Hypothalamus (tissue), 51 donors: ENCODE measurements around the gene SETBP1.

Experiments
- DNase-seq, 51 donors: peaks; one replicate each; lab custom pipeline; 2025; lab: John Stamatoyannopoulos, UW

The SETBP1 gene

DNA sequence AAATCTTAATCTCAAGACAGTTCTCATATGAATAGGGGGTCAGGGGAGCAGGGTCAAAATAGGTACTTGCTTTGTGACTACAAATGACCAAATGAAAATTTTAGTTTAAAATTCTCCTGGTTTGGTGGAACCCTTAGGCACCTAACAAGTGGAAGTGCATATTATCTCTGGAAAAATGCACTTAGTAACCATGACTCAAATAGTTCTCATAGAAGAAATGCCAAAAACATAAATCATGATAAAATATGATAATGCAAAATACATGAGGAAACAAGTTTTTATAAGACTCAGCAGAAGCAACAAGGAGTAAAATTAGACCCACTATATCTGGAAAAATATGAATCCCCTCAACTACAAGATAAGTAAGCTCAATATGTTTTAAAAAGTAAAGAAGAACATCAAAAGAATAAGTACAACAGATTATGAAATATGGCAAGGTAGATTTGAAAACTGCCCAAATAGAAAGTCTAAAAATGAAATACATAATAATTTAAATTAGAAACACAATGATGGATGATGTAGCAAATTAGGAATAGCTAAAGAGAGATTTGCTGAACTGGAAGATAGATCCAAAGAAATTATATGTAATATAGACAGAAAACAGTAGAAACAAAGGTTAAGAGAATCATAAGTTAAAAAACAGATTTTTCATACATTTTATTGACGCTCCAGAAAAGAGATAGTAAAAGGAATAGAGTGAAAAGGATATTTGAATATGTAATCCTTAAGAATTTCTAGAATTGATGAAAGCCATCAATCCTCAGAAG lies 308.3 kb downstream of the SETBP1 start:
- no peak for DNase-seq

DNA sequence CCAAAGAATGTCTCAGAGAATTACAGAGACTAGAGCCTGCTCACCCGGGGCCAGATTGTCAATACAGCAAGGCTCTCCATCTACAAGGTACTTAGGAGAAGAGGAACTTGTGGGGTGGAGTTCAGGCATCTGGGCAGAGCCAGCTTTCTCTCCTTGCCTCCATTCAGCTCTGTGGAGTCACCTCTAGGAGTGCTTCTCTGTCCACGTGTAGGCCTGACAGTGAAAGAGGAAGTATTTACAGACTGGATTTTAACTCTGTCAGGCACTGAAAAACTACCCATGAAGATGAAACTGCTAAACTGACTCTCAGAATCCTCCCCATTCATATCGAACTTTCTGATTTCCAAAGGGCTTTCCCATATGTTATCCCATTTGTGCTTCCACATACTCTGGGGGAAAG lies 315.6 kb downstream of the SETBP1 start:
- DNase-seq, result no peak

DNA sequence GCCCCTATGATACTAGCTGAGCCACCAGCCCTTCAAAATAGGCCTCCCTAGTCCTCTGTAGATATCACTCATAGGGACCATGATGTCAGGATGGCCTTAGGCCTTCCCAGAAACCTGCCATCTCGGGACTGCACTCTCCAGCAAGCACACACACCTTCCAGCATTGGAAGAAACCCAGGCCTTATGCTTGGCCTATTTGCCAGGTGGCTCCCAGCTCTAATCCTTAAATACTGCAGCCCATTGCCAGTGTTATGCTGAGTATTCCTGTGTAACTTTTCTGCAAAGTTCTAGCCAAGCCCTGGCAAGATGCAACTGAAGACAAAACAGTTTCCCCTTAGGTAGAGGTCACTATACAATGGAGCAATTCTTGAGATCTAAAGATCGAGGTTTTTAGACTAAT lies 316.5 kb downstream of the SETBP1 start:
- no peak for DNase-seq

DNA sequence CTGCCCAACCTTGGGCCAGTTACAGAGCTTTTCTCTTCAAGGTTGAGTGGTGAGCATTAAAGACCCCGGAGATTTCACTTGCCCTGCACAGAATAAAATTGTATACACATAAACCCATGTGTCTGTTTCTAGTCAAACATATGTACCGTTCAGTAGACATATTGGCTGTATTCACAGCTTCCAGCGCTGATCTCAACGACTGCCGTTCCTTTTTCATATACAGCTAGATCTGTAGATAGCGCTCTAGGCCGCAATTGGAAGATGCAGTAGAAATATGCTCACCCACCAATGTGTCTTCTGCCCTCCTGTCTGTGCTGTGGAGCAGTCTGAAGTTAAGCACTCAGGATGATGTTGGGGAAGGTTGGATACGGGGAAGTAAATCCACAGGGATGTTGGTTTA lies 317.7 kb downstream of the SETBP1 start:
- DNase-seq, result no peak

DNA sequence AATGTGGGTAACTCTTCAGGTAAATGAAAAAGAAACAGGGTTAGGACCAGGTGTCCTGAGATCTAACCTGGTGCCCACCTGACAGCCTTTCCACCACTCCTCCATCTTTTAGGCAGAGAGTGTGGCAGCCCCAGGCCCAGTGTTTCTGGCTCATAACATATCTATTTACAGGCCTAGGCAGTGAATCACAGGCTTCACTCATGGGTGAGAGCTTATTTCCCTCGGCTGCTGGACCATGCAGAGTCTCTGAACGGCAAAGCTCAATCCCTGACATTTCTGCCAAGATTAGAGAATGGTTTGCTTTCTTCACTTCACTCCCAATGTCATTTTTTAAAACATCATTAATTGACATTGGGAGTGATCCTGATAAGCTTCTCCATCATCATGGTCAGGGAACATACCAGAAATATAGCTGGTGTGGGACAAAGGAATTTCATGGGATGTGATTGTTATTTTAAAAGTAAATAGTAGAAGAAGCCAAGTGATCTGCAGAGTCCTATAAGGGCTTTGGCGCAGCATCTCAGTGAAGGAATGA lies 323.9 kb downstream of the SETBP1 start:
- DNase-seq, result no peak

DNA sequence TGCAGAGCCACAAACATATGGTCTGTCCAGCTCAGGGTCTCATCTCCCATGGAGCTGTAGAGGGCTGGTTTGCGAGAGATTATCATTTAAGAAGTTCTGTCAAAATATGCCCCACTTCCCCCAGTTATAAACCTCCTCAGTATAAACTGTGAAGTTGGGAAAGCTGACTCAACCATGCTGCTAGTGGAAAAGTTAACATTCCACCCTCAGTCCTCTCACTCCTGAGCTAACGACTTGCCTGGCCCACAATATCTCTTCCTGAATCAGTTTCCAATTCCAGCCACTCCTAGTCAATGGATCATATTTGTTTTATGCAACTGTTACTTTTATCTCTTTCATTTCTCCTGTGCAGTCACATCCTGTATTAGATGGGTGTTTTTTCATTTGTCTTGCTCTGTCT lies 326.2 kb downstream of the SETBP1 start:
- no peak for DNase-seq

DNA sequence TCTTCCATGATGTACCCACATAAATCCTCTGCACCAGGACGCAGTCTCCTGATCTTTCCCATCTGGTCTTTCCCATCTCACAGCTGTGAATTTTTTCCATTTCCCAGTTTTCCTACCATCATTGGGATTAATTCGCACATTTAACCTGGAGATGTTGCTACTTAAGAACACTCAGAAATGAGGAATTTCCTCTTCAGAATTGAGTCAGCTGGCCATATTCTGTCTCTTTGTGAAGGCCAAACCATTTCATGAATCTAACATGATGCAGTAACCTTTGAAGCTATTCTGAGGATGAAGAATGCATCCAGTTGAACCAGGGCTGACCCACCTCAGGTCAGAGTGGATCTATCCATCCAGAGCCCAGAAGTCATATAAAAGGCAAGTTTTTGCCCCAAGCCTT lies 326.8 kb downstream of the SETBP1 start:
- no peak for DNase-seq

DNA sequence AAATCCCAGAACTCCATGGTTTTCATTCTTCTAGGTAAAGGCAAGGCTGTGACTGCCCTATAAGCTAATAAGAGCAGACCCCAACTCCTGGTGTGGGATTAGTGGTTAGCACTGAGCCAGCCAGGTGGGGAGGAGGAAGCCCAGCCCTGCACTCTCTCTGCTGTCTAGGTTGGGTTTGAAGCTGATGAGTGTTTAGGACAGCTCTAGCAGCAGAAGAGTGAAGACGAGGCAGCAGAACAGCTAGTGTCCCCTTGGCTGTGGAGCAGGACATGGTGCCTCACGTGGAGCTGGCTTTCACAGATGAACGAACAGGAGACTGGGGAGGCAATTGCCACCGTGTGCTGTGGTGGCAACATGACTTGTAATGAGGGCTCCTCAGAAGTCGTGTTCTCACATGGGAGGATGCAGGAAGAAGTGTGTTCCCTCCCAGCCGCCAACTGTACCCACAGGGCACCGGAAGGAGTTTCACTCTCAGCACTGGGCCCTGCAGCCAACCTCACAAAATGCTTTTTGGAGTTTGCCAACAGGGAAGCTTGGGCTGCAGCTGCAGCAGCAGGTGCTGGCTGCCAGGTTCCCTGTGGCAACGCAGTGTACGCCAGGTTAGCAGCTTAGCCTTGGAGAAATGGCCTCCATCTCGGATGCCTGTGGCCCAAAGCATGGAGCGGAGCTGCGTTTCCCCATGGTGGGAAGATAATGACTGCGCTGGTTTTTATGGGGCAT lies 328.2 kb downstream of the SETBP1 start:
- no peak for DNase-seq

DNA sequence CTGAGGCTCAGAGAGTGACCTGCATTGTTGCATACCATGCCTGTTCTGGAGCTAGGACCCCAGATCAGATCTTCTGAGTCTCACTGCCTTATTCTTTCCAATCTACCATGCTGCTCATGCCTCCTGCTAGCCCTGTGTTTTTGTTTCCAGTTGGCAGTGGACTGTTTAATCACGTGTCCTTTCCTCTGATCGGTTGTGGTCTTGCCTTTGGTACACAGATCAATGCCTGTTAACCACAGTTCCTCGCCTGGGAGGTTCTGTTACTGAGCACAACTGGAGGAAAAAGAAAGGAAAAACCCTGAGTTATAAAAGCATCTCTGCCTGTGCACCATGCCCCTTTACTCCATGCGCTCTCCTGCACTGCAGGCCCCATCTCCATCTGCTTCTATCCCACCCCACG lies 329.1 kb downstream of the SETBP1 start:
- no peak for DNase-seq

DNA sequence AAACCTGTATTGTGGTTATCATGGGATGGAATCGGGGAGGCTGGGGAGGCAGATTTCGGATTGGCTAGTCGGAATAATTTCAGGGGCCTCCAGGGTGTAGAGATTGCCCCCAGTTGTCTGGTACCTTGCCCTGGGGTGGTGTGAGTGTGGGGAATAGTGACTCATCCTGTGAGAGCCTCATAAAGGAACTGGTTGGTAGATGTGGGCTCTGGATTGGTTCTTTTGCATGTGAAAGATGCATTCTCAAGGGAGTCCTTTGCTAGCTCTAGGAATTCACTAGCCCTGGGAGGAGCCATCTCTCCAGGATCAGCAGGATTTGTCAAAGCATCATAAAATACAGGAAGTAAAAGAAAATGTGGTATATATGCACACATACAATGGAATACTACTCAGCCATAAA lies 331.6 kb downstream of the SETBP1 start:
- DNase-seq, result no peak

DNA sequence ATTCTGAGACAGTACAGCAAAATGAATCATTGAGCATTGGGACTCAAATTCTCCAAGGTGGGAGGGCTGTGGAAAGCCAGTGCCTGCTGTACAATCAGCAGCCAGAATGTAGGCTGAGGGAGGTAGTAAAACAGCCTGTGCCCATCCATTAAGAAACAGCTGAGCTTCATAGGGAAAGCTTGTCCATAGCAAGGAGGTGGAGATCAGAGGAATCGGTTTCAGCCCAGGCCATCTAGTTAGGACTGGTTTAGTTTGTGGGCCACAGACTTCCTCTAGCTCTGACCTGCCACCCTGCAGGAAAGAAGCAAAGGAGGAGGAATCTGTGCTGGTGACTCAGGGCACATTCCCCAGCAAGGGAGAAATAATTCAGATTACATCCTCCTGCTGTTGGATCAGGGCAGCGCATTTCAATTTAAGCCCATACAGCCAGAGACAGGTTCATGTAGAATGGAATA lies 333.4 kb downstream of the SETBP1 start:
- peak in 4 of 51 donors; percentile 13 to 27 (median 16) for DNase-seq

DNA sequence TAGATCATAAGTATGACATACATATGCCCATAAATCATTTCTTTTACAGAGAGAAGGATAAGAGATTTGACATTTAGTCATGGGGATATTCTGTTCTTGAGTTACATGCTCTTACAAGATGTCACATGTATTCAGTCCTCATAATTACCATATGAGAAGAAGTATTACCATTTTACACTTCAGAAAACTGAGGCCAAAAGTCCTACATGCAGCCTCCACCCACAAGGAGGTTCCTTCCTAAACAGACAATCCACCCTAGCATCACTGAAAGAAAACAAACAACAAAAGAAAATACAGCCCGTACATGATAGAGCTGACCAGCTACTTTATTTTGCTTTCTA lies 335.1 kb downstream of the SETBP1 start:
- DNase-seq, result peak in 1 of 51 donors; percentile 56

DNA sequence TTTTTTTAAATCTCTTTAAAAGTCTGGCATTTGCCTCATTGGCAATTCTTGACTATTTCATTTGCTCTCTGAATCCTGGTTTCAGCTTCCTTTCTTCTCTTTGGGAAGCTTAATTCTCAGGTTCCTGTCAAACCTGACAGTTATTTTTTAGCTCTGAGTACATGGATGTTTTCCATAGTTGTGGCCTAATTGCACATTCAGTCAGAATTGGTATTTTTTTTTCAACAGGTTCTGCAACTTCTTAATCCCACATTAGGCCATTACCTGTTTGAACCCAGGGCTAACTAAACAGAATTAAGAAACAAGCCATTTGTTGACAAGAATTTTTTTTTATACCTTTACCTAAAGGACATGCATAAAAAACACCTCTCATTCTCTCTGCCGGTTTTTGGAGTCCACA lies 338.8 kb downstream of the SETBP1 start:
- no peak for DNase-seq

DNA sequence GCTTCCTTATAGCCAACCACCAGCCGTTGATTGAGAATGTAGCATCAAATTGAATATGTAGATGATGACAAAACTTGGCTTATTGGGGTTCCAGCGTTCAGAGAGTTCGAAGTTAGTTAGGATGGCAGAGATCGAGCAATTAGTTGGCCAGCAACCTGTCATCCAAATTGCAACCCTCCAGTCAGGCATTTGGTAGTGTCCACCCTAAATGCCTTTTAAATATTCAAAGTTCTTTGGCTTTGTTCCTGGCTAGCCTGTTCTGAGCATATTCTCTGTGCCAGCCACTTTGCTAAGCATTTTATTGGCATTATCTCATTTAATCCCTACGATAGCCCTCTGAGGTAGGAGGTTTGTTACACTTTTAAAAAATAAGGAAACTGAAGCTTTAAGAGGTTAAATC lies 342.8 kb downstream of the SETBP1 start:
- no peak for DNase-seq

DNA sequence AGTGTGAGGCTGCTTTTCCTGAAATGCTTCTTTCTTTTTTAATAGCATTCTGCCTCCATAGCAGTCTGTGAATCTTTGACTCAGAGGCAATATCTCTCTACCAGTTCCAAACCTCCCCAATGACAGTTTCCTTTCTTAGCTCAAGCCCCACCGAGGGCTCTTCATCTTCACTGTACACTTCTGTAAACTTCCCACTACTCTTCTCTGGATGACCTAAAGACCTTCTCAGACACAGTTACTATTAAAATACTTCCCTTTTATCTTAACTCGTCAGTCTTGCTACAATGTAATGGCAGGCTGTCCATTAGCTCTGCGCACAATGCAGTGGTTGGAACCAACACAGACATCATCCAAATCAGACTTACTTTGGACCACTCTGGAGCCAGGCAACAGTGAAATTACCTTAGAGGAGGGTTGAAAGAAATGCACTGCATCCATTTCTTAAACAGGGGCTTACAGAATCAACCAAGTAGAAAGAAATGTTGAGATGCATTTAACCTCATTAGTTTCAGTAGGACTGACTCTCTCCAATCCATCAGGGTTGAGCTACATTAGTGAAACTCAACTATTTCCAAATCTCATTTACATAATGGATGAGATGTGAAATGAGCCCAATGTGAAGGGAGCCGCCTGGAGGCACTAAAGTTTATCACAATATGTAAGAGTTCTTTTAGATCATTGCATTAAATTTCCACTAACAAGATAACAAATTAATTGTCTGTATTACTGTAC lies 343.8 kb downstream of the SETBP1 start:
- no peak for DNase-seq

DNA sequence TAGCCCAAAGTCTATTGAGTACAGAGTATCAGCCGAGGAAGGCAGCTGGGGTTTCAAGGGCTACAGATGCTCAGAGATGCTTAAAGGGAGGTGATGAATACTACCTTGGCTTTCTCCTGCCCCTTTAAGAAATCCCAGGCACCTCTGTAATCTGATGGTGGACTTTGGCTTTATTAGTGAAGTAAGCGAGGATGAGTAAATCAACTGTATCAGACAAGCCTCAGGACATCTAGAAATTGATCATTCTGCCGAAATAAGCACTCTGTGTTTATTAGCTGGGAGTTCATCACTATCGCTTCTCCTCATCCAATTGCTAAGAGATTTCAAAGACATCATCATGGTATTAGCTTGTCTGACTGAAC lies 344.4 kb downstream of the SETBP1 start:
- DNase-seq, result no peak

DNA sequence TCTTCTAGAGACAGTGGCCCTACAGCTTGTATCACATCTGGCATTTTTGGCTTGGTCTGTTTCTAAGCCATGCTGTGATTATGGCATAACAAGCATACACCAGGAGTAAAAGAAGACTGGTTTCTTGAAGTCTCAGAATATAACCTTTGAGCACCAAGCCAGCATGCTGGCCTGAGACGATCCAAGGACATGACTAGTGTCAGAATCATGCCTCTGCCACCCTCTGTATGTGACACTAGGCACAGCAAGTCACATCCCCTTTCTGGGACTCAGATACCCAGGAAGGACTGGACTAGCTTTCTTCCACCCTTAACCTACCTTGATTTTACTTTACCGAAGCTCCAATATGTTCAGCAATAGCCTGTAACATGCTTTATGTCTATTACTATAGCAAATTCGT lies 345.5 kb downstream of the SETBP1 start:
- no peak for DNase-seq

DNA sequence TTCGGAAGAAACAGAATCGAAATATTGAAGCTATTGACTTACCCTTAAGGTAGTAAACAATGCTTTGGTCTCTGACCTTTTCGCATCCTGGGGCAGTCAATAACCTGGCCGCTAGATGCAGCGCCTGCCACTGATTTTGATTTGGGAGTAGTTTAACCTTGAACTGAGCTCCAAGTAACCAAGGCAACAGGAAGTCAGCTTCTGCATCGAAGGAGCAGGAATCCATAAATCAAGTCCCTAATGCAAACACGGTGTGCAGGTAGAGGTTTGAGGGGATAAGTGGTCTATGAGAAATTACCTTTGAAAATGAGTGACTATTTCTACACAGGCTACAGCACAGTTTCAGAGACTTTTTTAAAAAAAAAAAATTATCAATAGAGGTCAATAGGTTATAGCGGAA lies 353.5 kb downstream of the SETBP1 start:
- no peak for DNase-seq

DNA sequence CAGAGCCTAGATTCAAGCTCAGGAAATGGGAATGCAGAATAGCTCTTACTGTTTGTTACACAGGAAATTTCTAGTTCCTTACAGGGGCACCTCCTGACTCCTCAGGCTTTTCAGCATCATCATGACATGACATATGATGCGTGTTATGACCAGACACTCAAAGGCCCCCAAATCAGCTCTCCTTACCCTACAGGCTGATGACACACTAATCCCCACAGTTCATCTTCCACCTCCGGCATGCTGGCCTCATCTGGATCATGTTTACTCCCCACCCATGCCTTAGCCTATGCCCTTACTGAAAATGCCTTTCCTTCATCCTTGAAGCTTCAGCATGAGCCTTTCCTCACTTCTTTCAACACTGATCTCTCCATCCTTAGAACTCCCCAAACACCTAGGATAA lies 356.9 kb downstream of the SETBP1 start:
- no peak for DNase-seq

DNA sequence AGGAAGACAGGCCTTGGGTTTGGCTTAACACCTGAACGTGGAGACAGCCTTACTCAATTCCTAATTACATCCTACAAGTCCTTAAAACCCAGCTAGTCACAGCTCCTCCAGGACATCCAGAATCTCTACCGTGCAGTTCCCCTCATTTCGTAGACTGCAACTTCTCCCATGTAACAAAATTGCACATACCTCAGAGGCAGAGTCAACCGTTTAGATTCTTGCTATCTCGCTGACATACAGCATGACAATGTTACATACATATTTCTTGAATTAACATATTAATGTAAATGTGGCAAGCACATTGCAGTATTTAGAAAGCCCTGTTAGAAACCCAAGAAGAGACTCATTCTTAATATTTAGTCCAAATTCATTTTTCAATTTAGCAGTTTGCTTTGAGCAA lies 358.7 kb downstream of the SETBP1 start:
- DNase-seq, result no peak

DNA sequence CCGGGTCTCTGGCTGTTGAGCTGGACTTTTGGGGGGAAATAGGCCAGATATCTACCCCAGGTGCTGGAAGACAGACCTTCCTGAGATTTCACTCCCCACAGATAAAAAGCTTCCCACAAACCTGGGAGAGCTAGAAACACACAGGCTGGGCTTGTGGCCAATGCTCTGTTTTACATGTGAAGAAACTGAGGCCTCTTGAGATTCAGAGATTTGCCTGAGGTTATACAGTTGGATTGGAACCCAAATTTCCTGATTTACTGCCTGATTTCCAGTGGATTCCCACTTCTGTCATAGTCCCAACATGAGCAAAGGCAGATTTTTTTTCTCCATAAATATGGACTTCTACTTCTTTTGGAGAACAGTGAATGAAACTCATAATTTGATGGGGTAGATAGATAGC lies 360.2 kb downstream of the SETBP1 start:
- DNase-seq, result no peak

DNA sequence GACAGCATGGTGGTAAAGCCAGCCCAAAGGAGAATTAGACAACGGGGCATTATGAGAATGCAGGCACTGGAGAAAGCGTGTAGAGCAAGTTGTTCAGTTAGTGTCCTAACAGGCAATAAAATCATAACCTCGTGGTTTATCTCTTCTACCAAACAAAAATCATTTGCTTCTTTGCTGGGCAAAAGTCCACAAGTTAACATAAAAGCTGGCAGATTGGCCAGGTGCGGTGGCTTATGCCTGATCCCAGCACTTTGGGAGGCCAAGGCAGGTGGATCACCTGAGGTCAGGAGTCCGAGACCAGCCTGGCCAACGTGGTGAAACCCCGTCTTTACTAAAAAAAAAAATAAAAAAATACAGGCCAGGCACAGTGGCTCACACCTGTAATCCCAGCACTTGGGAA lies 364.1 kb downstream of the SETBP1 start:
- DNase-seq, result no peak
